ENCODE results near the gene PLA1A.

The PLA1A gene

GRCh38 chr3:119596398-119596797, 1.3 kb upstream of the PLA1A start:
- Histone ChIP-seq H3K36me3 (ENCODE audit: insufficient read depth, low read depth, low read length) (no peaks in the 10 kb centered on the region), H3K4me1 (ENCODE audit: insufficient read depth, low read length) (no peaks in the 10 kb centered on the region), H3K4me3 (ENCODE audit: low read length) (no peak overlapping the region), H3K9me3 (ENCODE audit: insufficient read depth, low read depth, low read length) (no peaks in the 10 kb centered on the region), H3K27ac (ENCODE audit: low read length) (no peak overlapping the region), H3K27me3 (ENCODE audit: insufficient read depth, low read length) (no peaks in the 10 kb centered on the region), H3K9ac (ENCODE audit: low read depth, low read length) (no peak overlapping the region)

DNA sequence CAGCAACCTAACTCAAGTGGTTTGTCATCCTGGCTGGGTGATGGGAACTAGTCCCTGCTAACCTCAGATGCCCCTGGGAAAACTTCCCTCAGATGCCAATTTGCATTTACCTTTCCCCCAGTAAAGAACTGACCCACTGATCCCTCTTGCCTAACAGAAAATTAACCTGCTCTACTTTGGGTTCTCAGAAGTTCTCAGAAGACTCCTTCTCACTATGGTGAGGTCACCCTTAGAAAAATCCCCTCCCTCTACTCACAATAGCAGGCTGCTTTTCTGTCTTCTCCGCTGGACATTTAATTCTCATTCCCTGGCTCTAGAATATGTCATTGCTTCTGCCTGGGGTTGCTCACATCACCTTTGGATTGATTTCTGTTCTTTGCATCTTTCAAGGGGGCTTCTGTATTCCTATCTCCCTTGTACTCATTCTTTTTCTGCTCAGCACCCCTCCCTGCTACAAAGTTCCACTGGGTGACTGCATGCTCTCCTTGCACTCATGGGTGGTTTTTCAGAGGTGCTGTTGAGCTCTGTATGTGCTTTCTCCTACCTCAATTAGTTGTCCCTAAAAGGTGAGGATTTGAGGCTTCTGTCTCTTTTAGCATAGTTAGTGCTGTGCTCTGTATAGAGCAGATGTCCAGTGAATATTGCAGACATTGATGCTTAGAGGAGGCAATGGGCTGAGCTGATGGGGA, 869 bp downstream of the PLA1A start:
- Histone ChIP-seq H3K4me1 (ENCODE audit: insufficient read depth, low read length) (no peaks in the 10 kb centered on the region), H3K27ac (ENCODE audit: low read length) (no peak overlapping the region), H3K36me3 (ENCODE audit: insufficient read depth, low read depth, low read length) (no peaks in the 10 kb centered on the region), H3K9ac (ENCODE audit: low read depth, low read length) (no peak overlapping the region), H3K4me3 (ENCODE audit: low read length) (no peak overlapping the region), H3K27me3 (ENCODE audit: insufficient read depth, low read length) (no peaks in the 10 kb centered on the region), H3K9me3 (ENCODE audit: insufficient read depth, low read depth, low read length) (no peaks in the 10 kb centered on the region)

DNA sequence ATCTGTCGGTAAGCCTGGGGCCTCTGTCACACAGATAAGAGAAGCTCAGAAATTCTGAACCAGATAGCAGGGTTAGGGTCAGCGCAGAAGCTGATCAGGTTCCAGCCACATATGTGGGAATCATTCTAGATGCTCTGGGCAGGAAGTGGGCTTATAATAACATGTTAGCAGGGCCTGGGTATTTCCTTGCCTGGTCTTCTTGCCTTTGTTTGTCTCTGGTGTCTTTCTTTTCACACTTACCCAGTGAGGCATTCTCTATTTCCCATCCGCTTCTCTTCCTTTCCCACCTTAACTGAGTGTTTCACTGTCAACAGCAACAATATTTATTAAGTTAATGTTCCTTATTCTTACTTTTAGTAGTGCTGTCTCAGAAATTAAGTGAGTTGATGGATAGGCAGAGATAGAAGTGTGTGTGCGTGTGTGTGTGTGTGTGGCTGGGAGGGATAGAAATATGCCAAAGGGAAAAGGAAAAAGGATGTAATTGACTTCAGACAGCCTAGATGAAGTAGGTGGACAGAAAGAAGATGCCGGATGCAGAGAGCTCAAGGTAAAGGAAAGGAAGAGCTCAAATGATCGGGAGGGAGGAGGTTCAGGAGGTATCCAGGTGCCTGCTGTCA, 2.0 kb downstream of the PLA1A start:
- no peaks in the 10 kb centered on the region for H3K4me1 ChIP-seq (ENCODE audit: insufficient read depth, low read length)
- no peaks in the 10 kb centered on the region for H3K9me3 ChIP-seq (ENCODE audit: insufficient read depth, low read depth, low read length)
- no peaks in the 10 kb centered on the region for H3K36me3 ChIP-seq (ENCODE audit: insufficient read depth, low read depth, low read length)
- no peak overlapping the region for H3K27ac ChIP-seq (ENCODE audit: low read length)
- no peak overlapping the region for H3K9ac ChIP-seq (ENCODE audit: low read depth, low read length)
- no peak overlapping the region for H3K4me3 ChIP-seq (ENCODE audit: low read length)
- H3K27me3 ChIP-seq (ENCODE audit: insufficient read depth, low read length) = no peaks in the 10 kb centered on the region

- no peak overlapping the region for H3K9ac ChIP-seq (ENCODE audit: low read depth, low read length)
- H3K27ac ChIP-seq (ENCODE audit: low read length) = no peak overlapping the region
- no peaks in the 10 kb centered on the region for H3K27me3 ChIP-seq (ENCODE audit: insufficient read depth, low read length)
- no peak overlapping the region for H3K4me3 ChIP-seq (ENCODE audit: low read length)
- no peaks in the 10 kb centered on the region for H3K9me3 ChIP-seq (ENCODE audit: insufficient read depth, low read depth, low read length)
- H3K36me3 ChIP-seq (ENCODE audit: insufficient read depth, low read depth, low read length) = no peaks in the 10 kb centered on the region
- H3K4me1 ChIP-seq (ENCODE audit: insufficient read depth, low read length) = no peaks in the 10 kb centered on the region
These were observed 3.0 kb downstream of the PLA1A start for GRCh38 chr3:119600732-119601131.

DNA sequence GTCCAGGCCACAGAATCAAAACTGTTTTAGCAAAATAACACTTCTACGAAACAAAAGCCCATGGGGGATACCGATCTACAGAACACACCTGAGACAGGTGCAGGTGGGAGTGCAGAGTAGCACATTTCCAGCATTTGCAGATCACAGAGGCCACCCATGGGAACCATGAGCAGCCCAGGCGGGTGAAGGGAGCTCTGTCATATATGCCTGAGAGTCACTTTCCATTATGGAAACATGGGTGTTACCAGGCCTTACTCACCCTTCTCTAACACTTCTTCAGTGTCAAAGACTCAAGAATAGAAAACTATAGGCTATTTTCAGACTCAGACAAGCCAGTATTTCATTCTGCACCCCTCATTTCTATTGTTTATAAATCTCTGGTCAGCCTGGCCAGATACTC, 3.5 kb downstream of the PLA1A start:
- H3K36me3 ChIP-seq (ENCODE audit: insufficient read depth, low read depth, low read length) = no peaks in the 10 kb centered on the region
- H3K27me3 ChIP-seq (ENCODE audit: insufficient read depth, low read length) = no peaks in the 10 kb centered on the region
- H3K27ac ChIP-seq (ENCODE audit: low read length) = no peak overlapping the region
- H3K9me3 ChIP-seq (ENCODE audit: insufficient read depth, low read depth, low read length) = no peaks in the 10 kb centered on the region
- no peaks in the 10 kb centered on the region for H3K4me1 ChIP-seq (ENCODE audit: insufficient read depth, low read length)
- H3K4me3 ChIP-seq (ENCODE audit: low read length) = no peak overlapping the region
- H3K9ac ChIP-seq (ENCODE audit: low read depth, low read length) = no peak overlapping the region

GRCh38 chr3:119602676-119603075, 5.0 kb downstream of the PLA1A start:
- H3K27me3 ChIP-seq (ENCODE audit: insufficient read depth, low read length) = no peaks in the 10 kb centered on the region
- no peaks in the 10 kb centered on the region for H3K36me3 ChIP-seq (ENCODE audit: insufficient read depth, low read depth, low read length)
- H3K9me3 ChIP-seq (ENCODE audit: insufficient read depth, low read depth, low read length) = no peaks in the 10 kb centered on the region
- no peak overlapping the region for H3K27ac ChIP-seq (ENCODE audit: low read length)
- H3K4me1 ChIP-seq (ENCODE audit: insufficient read depth, low read length) = no peaks in the 10 kb centered on the region
- no peak overlapping the region for H3K4me3 ChIP-seq (ENCODE audit: low read length)
- H3K9ac ChIP-seq (ENCODE audit: low read depth, low read length) = no peak overlapping the region

GRCh38 chr3:119604878-119605277, 7.2 kb downstream of the PLA1A start:
- H3K27ac ChIP-seq (ENCODE audit: low read length) = no peak overlapping the region
- H3K4me1 ChIP-seq (ENCODE audit: insufficient read depth, low read length) = no peaks in the 10 kb centered on the region
- H3K36me3 ChIP-seq (ENCODE audit: insufficient read depth, low read depth, low read length) = no peaks in the 10 kb centered on the region
- no peak overlapping the region for H3K4me3 ChIP-seq (ENCODE audit: low read length)
- no peaks in the 10 kb centered on the region for H3K9me3 ChIP-seq (ENCODE audit: insufficient read depth, low read depth, low read length)
- H3K27me3 ChIP-seq (ENCODE audit: insufficient read depth, low read length) = no peaks in the 10 kb centered on the region
- no peak overlapping the region for H3K9ac ChIP-seq (ENCODE audit: low read depth, low read length)

- H3K4me3 ChIP-seq (ENCODE audit: low read length) = no peak overlapping the region
- no peaks in the 10 kb centered on the region for H3K27me3 ChIP-seq (ENCODE audit: insufficient read depth, low read length)
- no peaks in the 10 kb centered on the region for H3K36me3 ChIP-seq (ENCODE audit: insufficient read depth, low read depth, low read length)
- H3K27ac ChIP-seq (ENCODE audit: low read length) = no peak overlapping the region
- no peaks in the 10 kb centered on the region for H3K9me3 ChIP-seq (ENCODE audit: insufficient read depth, low read depth, low read length)
- no peak overlapping the region for H3K9ac ChIP-seq (ENCODE audit: low read depth, low read length)
- H3K4me1 ChIP-seq (ENCODE audit: insufficient read depth, low read length) = no peaks in the 10 kb centered on the region
These were observed 10.8 kb downstream of the PLA1A start for GRCh38 chr3:119608405-119609000.

DNA sequence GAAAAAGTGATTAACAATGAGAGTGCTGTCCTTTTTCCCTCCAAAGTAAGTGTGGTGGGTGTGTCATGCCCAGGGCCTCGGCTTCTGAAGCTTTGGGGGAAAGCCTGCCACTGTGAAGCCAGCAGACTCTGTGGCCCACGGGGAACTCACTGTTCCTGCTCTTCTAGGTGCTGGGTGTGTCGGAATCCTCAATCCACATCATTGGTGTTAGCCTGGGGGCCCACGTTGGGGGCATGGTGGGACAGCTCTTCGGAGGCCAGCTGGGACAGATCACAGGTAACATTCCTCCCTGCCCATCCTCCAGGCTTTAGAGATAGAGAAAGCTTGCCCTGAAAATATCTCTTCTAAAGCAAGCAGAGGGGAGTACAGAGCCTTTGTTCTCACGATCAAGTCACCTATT, 11.6 kb downstream of the PLA1A start:
- Histone ChIP-seq H3K9ac (ENCODE audit: low read depth, low read length) (no peak overlapping the region), H3K27me3 (ENCODE audit: insufficient read depth, low read length) (no peaks in the 10 kb centered on the region), H3K27ac (ENCODE audit: low read length) (no peak overlapping the region), H3K9me3 (ENCODE audit: insufficient read depth, low read depth, low read length) (no peaks in the 10 kb centered on the region), H3K4me3 (ENCODE audit: low read length) (no peak overlapping the region), H3K36me3 (ENCODE audit: insufficient read depth, low read depth, low read length) (no peaks in the 10 kb centered on the region), H3K4me1 (ENCODE audit: insufficient read depth, low read length) (no peaks in the 10 kb centered on the region)

GRCh38 chr3:119611664-119612063, 14.0 kb downstream of the PLA1A start:
- H3K4me3 ChIP-seq (ENCODE audit: low read length) = no peak overlapping the region
- H3K36me3 ChIP-seq (ENCODE audit: insufficient read depth, low read depth, low read length) = no peaks in the 10 kb centered on the region
- no peaks in the 10 kb centered on the region for H3K27me3 ChIP-seq (ENCODE audit: insufficient read depth, low read length)
- H3K9ac ChIP-seq (ENCODE audit: low read depth, low read length) = no peak overlapping the region
- no peak overlapping the region for H3K27ac ChIP-seq (ENCODE audit: low read length)
- H3K9me3 ChIP-seq (ENCODE audit: insufficient read depth, low read depth, low read length) = no peaks in the 10 kb centered on the region
- no peaks in the 10 kb centered on the region for H3K4me1 ChIP-seq (ENCODE audit: insufficient read depth, low read length)

DNA sequence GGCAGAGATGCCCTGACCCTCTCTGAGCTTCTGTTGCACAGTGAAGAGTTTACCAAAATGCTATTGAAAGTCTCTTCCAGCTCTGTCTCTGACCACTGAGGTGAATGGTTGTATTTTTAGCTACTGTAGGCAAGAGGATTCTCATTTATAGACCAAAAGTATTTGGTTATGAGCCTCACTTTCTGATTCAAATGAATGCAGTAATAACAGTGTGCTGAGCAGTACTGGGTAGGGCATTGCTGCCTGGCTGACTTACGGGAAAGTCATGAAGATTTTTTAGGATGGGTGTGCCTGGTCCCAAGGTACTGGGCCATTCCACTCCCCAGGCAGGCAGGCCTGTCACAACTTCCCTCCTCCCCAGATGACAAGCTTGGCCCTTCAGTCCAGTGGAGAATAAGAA, 15.5 kb downstream of the PLA1A start:
- H3K27me3 ChIP-seq (ENCODE audit: insufficient read depth, low read length) = no peaks in the 10 kb centered on the region
- no peaks in the 10 kb centered on the region for H3K36me3 ChIP-seq (ENCODE audit: insufficient read depth, low read depth, low read length)
- H3K4me1 ChIP-seq (ENCODE audit: insufficient read depth, low read length) = no peaks in the 10 kb centered on the region
- H3K27ac ChIP-seq (ENCODE audit: low read length) = no peak overlapping the region
- H3K9me3 ChIP-seq (ENCODE audit: insufficient read depth, low read depth, low read length) = no peaks in the 10 kb centered on the region
- H3K9ac ChIP-seq (ENCODE audit: low read depth, low read length) = no peak overlapping the region
- no peak overlapping the region for H3K4me3 ChIP-seq (ENCODE audit: low read length)

DNA sequence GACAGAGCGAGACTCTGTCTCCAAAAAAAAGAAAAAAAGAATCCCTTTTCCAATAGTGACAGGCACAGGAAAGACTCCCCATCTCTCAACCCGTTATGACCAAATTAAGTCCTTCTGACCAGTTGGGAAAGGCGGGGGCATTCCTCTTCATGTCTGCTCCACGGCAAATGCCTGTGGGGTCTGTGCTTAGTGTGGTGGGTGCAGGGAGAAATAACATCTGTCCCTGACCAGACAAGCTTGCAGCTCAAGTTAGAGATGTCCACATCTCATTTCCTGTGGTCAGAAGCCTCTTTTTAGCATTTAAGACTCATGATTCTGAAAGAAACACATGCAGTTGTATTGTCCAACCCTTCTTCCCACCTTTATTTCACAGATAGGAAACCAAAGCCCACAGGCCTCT, 16.2 kb downstream of the PLA1A start:
- no peak overlapping the region for H3K4me3 ChIP-seq (ENCODE audit: low read length)
- no peaks in the 10 kb centered on the region for H3K27me3 ChIP-seq (ENCODE audit: insufficient read depth, low read length)
- no peaks in the 10 kb centered on the region for H3K9me3 ChIP-seq (ENCODE audit: insufficient read depth, low read depth, low read length)
- H3K27ac ChIP-seq (ENCODE audit: low read length) = no peak overlapping the region
- no peak overlapping the region for H3K9ac ChIP-seq (ENCODE audit: low read depth, low read length)
- H3K36me3 ChIP-seq (ENCODE audit: insufficient read depth, low read depth, low read length) = no peaks in the 10 kb centered on the region
- H3K4me1 ChIP-seq (ENCODE audit: insufficient read depth, low read length) = no peaks in the 10 kb centered on the region

All from iPS-20b (cell line).